ENCODE data around the gene PSMD3. TPM values are rescaled to one million over a fixed set of nuclear protein-coding genes. Genes with fewer than 3 reads are reported as not detected.
A peak's percentile ranks its signal among the peaks of the same experiment; 100 is the strongest.

The PSMD3 gene
- total RNA-seq, 6 donors from 2014 or later = 55.5 to 117 (median 78.8) TPM

DNA sequence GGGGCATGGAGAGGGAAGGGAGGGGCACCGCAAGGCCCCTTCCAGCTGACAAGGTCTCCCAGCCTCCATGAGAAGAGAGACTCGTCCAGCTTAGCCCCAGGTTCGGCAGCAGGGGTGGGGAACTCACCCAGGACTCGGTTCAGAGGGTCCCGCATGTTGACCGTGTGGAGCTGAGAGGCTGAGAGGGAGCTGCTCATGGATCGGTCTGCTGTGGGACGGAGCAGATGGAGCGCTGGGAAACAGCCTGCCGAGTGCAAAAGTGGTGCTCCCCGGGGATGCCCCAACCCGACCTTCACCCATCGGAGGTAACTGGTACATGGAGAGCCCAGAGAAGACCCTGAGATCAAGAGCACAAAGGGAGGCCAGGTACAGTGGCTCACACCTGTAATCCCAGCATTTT, 39.5 kb downstream of the PSMD3 start:
- peaks cover 90 to 98% (median 93%) of the 10 kb centered on the region in 4 donors for H3K4me1 ChIP-seq
- WGBS, 2 donors = 94 to 98% methylated on average over 10 to 11 of the region's 13 CpGs
- TF ChIP-seq EP300 (IDR thresholded peaks at IDR 0.05) (no peak), POLR2A (IDR thresholded peaks at IDR 0.05) (no peak), POLR2AphosphoS5 (IDR thresholded peaks at IDR 0.05) (no peak)
- TF ChIP-seq, protein P1, sequence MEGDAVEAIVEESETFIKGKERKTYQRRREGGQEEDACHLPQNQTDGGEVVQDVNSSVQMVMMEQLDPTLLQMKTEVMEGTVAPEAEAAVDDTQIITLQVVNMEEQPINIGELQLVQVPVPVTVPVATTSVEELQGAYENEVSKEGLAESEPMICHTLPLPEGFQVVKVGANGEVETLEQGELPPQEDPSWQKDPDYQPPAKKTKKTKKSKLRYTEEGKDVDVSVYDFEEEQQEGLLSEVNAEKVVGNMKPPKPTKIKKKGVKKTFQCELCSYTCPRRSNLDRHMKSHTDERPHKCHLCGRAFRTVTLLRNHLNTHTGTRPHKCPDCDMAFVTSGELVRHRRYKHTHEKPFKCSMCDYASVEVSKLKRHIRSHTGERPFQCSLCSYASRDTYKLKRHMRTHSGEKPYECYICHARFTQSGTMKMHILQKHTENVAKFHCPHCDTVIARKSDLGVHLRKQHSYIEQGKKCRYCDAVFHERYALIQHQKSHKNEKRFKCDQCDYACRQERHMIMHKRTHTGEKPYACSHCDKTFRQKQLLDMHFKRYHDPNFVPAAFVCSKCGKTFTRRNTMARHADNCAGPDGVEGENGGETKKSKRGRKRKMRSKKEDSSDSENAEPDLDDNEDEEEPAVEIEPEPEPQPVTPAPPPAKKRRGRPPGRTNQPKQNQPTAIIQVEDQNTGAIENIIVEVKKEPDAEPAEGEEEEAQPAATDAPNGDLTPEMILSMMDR (IDR thresholded peaks at IDR 0.05) = no peak
- H3K36me3 ChIP-seq = peaks cover 5 to 46% (median 23%) of the 10 kb centered on the region in 4 donors
- no peak overlapping the region for H3K4me3 ChIP-seq
- no peaks in the 10 kb centered on the region for H3K27me3 ChIP-seq
- H3K27ac ChIP-seq = peak overlapping the region in 3 of 4 donors; percentile 8 to 83 (median 83)
- no peaks in the 10 kb centered on the region for H3K9me3 ChIP-seq
- DNase-seq (no peak), ATAC-seq (ENCODE audit: low FRiP score in 2 of 2) (no peak)

DNA sequence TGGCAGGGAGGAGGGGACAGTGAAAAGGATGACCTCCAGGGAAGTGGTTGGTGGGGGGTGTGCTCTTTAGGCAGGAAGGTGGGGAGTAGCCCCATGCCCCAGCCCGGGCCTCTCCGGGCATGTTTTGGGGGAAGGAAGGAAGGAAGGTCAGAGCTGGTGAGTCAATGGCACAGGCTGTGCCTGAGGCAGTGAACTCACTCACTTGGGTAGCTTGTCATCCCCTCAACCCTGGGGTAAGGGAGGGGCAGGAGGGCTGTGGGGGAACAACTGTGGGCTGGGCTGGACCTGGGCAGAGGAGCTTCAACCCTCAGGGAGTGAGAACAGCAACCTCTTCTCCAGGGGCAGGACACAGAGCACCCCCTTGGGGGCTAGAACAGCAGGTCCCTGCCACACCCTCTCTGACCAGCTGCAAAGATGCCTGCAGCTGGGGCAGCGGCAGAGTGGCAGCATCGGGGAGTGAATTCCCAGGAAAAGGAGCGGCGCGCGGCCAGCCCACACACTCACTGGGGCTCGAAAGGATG, 40.9 kb downstream of the PSMD3 start:
- ATAC-seq (ENCODE audit: low FRiP score in 2 of 2) = no peak
- peak overlapping the region; percentile 69 to 83 (median 79) for H3K27ac ChIP-seq
- peaks cover 5 to 58% (median 28%) of the 10 kb centered on the region in 4 donors for H3K36me3 ChIP-seq
- peaks cover 90 to 98% (median 93%) of the 10 kb centered on the region in 4 donors for H3K4me1 ChIP-seq
- H3K4me3 ChIP-seq = peak overlapping the region in 1 of 4 donors; percentile 20
- WGBS, 2 donors = 69 to 71% methylated on average over 9 of the region's 9 CpGs
- no peaks in the 10 kb centered on the region for H3K27me3 ChIP-seq
- peak; percentile 55 to 74 for DNase-seq
- no peaks in the 10 kb centered on the region for H3K9me3 ChIP-seq
- TF ChIP-seq EP300 (IDR thresholded peaks at IDR 0.05) (peak in 2 of 4 donors; percentile 28 to 54), POLR2AphosphoS5 (IDR thresholded peaks at IDR 0.05) (peak; percentile 13 to 37)
- TF ChIP-seq, protein P1 (IDR thresholded peaks at IDR 0.05) = no peak

DNA sequence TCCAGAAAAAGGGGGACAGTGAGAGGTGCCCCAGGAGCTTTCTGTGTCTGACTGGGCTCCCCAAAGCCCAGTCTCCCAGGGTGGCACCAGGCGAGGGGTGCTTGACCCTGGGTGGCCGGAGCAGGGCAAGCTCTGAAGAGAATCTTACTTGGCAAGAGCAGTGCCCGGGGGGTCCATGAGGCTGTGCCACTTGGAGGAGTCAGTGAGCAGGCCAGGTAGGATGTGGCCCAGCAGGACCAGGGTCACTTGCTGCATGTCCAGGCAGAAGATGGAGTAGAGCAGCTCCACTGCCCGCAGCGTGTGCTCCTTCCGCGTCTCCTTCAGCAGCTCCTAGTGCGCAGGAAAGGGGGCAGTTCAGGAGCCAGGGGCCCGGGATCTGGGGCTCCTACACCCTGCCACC, 41.9 kb downstream of the PSMD3 start:
- no peak for DNase-seq
- peak overlapping the region; percentile 69 to 83 (median 79) for H3K27ac ChIP-seq
- H3K36me3 ChIP-seq = peaks cover 5 to 60% (median 29%) of the 10 kb centered on the region in 4 donors
- H3K4me1 ChIP-seq = peaks cover 86 to 97% (median 89%) of the 10 kb centered on the region in 4 donors
- H3K9me3 ChIP-seq = no peaks in the 10 kb centered on the region
- peak overlapping the region in 2 of 4 donors; percentile 2 to 20 for H3K4me3 ChIP-seq
- 89% methylated on average over 8 of the region's 9 CpGs; no CpG with 5 or more reads in 1 of the 2 donors for WGBS, 2 donors
- TF ChIP-seq, protein P1 (IDR thresholded peaks at IDR 0.05) = no peak
- TF ChIP-seq POLR2A (IDR thresholded peaks at IDR 0.05) = no peak
- no peak for TF ChIP-seq POLR2AphosphoS5 (IDR thresholded peaks at IDR 0.05)
- TF ChIP-seq EP300 (IDR thresholded peaks at IDR 0.05) = no peak
- ATAC-seq (ENCODE audit: low FRiP score in 2 of 2) = no peak
- H3K27me3 ChIP-seq = no peaks in the 10 kb centered on the region

DNA sequence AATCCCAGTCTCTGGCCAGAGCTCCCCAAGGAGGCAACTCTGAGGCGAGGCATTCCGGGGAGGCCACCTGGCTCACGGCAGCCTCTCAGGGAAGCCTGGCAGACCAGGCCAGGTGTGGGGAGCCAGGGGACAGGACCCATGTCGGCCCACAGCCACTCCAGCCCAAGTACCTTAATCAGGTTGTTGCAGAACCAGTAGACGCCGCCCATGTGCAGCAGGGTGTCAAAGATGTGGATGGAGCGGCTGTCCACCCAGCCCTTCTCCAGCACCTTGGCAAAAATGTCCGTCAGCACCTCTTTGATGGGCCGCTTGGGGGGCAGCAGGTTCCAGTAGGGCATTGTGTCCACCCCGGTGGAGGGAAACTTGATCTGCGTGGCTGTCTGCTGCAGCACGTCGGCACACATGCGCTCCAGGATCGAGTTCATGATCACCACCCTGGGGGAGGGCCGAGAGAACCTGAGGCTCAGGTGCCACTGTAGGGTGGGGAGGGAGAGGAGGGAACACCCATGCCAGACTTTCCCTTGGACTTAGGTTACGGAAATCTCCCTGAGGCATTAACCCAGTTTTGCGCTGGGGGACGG, 42.4 kb downstream of the PSMD3 start:
- Histone ChIP-seq H3K36me3 (peaks cover 5 to 65% (median 32%) of the 10 kb centered on the region in 4 donors), H3K4me3 (peak overlapping the region in 2 of 4 donors; percentile 2 to 20), H3K9me3 (no peaks in the 10 kb centered on the region), H3K27ac (peak overlapping the region; percentile 69 to 83 (median 79)), H3K4me1 (peaks cover 81 to 92% (median 84%) of the 10 kb centered on the region in 4 donors), H3K27me3 (no peaks in the 10 kb centered on the region)
- TF ChIP-seq POLR2AphosphoS5 (IDR thresholded peaks at IDR 0.05) = no peak
- peak in 1 of 4 donors; percentile 11 for TF ChIP-seq POLR2A (IDR thresholded peaks at IDR 0.05)
- no peak for TF ChIP-seq EP300 (IDR thresholded peaks at IDR 0.05)
- TF ChIP-seq, protein P1 (IDR thresholded peaks at IDR 0.05) = peak in 1 of 6 experiments; percentile 5
- 52 to 64% methylated on average over 4 to 19 of the region's 19 CpGs for WGBS, 2 donors
- peak in 1 of 2 donors; percentile 45 for ATAC-seq (ENCODE audit: low FRiP score in 2 of 2)
- DNase-seq = peak; percentile 57 to 85

Measured in upper lobe of left lung (tissue), 6 donors.